ENCODE results near the gene EIPR1.
"Not testable (repeated sequence)": the region's sequence is repeated elsewhere in the genome, so short reads cannot be mapped to it uniquely, and the experiment has no call there.

The EIPR1 gene

DNA sequence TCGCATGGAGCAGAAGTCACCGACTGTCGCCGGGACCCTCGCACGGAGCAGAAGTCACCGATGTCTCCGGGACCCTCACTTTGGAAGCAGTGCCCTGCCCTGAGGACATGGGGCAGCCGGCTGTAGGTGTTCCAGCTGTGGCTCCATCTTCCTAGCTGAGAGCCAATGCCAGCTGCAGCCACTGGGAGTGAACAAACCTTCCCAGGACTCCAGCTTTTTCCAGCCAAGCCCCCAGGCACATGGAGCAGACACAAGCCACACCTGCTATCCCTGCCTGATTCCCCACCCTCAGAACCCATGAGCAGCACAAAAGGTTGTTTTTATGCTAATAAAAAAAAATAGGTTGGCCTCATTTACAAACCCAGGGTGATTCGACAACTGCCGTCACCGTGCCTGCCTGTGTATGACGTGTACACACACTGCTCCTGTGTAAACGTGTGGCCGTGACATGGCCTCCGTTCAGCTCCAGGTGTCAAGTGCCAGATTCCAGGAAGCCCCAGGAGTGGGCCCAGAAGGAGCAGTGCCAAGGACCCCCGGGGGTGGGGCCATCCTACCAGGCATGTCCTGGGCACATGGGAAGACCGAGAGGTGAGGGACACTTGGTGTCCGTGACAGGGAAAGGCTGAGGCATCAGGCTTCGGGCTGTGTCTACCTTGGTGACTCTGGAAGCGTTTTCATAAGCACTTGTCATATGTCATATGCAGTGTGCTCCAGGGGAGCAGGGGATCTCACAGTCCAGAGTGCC lies 91.5 kb downstream of the EIPR1 start:
- DNase-seq = peak; percentile 42

DNA sequence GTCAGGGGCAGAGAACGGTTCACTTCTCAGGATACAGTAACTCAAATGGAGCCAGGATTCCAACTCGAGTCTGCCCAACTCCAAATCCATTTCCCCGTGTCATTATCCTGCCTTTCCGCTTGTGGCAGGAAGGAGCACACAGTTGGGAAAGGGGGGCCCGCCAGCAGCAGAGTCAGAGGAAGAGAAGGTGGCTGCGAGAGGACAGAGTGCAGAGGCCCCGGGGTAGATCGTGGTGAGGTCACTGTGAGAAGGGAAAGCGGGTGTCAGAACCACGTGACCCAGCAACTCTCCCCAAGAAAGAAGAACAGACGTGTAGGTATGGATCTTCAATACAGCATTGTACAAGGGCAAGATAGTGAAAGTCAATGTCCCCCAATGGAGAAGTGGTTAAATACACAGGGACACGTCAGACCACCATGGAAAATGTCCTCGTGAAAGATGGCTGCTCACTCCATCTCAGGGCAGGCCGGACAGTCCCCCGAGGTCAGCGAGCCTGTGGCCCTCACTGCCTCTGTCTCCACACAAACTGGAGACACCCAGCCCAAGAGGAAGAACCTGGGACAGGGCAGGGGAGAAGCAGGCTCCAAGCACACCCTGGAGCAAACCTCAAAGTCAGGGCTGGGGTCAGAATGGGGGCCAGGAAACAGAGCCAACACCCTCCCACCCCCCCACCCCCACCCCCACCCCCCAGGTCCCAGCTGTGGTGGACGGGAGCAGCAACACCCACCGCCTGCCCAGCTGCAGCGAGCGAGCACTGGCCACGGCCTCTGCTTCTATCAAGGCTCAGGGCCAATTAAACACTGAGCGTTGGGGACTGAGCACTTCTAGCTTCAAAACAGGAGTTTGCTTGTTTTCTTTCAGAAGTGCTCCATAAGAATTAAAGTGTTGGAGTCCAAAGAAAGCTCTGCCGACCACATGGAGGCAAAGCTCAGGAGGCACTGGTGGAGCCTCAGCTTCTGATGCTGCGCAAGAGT lies 92.7 kb downstream of the EIPR1 start:
- DNase-seq = no peak

DNA sequence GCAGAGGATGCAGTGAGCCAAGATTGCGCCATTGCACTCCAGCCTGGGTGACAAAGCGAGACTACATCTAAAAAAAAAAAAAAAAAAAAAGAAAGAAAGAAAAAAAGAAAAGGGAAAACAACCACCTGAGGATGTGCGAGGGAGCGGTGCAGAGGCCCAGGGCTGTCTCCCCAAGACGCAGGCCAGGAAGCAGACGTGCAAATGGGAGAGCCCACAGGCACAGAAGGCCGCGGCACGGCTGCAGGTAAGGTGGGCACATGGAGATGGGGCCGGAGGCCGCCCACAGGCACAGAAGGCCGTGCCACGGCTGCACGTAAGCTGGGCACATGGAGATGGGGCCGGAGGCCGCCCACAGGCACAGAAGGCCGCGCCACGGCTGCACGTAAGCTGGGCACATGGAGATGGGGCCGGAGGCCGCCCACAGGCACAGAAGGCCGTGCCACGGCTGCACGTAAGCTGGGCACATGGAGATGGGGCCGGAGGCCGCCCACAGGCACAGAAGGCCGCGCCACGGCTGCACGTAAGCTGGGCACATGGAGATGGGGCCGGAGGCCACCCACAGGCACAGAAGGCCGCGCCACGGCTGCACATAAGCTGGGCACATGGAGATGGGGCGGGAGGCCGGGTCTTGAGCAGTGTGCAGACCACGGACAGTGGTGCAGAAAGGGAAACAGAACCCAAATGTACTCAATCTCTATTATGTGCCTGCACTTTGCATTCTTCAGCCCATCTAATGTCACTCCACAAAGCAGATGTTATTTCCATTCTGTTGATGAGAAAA lies 93.6 kb downstream of the EIPR1 start:
- not testable (repeated sequence) for DNase-seq

DNA sequence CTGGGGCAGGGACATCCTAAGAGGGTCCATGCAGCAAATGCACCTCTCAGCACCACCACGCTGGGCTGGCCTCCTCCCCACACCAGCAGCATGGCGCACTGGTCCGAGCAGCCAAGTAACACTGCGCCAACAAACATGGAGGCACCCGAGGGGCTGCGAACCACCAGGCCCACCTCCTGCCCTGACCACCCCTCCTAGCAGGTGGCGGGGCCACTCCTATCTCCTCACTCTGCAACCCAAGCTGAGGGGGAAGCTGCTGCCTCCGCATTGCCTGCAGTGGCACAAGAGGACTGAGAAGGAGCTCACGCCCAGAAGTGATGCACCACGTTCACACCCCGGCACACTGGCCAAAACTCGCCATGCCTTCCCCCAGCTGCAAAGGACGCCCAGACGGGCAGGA lies 94.4 kb downstream of the EIPR1 start:
- no peak for DNase-seq

DNA sequence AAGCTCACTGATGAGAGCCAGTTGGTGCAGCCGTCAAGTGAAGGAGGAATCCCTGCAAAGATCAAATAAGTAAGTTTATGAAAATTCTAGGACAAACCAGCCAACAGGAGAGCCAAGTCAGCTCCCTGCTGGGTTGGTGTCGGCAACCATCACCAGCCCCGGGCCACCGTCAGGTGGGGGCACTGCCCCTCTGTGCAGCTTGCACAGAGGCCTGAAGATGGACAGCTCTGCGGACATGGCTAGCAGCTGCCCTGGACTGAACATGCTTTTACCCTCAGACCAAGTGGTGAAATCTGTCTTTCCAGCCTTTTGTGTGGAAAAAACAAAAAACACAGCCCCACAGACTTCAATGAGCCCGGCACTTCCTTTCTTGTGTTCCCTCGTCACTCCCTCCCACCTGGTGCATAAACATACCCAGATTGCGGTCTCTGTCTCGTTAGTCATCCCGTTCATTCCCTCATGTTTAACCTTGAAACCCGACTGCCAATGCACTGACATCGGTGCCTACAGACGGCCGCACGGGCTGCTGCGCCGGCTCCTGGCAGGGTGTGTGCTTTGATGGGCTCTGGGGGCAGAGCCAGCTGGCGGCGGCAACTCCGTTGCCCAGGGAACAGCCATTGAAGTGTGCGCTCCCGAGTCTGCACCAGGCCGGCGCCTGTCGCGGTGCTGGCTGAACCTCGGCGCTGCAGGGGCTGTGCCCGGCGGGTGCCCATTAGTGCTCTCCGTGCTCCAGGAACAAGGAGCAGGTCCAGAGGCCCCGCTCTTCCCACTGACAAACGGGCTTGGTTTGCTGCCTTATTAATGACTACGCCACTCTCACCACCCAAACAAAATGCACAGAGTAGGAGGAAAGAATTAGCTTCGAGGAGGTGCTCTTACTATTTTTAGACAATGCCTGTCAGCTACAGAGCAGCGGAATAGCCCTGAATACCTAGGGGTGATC lies 95.3 kb downstream of the EIPR1 start:
- peak; percentile 91 for DNase-seq

DNA sequence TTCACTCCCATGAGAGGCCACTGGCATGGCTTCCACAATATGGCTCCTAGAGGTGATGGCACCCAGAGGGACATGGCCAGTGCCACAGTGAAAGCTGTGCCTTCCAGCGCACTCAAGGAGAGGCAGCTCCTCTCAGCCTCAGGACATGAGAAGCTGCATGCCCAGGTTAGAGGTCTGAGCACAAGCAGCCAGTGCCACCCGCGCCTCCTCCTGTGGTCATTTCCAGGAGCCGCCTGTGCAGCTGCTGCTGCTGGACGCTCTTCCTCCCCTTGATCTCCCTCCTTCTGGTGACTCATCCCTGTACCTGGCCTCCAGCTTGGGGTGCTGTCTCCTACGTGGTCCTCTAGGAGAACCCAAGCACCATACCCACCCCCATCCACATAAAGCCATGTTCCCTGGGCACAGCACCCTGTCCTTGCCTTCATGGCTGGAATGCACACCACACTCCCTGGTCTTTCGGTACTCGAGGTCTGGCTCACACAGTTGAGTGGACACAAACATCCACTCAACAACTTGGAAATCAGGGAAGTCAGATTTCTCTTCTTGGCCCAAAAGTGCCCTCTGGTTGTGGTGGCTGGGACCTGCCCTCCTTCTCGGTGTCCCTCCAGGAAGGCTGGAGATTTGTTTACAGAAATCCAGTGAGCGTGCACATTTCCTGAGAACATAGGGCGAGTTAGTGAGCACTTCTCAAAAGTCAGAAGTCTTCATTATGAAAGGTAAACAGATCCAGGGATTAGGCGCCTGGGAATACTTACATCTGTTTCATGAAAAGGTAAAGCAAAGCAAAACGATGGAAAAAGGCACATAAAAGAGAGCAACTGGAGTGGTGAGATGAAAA lies 96.7 kb downstream of the EIPR1 start:
- DNase-seq = no peak

DNA sequence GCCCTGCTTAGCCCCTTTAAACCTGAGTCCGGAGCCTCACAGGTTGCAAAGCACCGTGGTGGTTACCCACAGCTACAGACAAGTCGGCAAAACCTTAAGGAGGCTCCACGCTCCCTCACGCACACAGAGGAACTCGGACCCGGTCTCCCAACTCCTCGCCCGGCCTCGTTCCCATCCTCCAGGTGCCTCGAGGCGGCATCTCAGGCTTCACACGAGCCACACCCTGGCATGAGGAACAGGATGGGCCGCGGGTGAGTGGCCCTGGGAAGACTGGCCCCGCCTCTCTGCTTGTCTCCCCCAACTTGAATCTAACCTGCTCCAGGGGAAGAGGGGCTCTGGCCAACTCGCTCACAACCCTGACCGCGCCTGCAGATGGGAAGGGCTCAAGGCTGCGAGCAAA lies 97.4 kb downstream of the EIPR1 start:
- no peak for DNase-seq

DNA sequence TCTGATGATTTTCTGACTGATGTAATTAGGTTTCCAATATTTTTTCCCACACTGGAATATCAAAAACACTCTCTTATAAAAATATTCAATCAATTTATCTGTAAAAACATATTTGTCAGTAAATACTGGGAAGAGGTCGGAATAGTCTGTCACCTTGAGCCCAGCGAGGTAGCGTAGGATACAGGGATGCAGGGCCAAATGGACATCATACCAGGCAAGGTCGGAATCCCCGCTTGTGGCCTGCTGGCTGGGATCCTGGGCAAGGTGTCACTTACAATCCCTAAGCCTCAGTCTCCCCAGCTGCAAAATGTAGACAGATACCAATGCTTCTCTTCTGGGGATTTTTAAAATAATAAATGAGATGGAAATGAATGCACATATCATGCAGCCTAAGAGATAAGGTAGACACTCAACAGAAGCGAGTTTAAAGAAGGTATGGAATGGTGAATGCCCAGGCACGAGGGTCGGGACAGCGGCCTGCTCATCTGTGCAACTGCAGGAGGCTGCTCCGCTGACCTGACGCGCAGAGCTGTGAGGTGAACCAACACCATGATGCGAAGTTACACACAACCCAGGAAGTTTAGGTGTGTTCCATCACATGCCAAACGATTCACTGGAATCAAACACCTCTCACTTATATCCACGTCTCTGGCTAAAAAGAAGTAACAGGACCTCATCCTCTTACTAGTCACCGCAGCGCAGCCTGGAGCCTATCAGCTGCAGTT lies 98.2 kb downstream of the EIPR1 start:
- no peak for DNase-seq

DNA sequence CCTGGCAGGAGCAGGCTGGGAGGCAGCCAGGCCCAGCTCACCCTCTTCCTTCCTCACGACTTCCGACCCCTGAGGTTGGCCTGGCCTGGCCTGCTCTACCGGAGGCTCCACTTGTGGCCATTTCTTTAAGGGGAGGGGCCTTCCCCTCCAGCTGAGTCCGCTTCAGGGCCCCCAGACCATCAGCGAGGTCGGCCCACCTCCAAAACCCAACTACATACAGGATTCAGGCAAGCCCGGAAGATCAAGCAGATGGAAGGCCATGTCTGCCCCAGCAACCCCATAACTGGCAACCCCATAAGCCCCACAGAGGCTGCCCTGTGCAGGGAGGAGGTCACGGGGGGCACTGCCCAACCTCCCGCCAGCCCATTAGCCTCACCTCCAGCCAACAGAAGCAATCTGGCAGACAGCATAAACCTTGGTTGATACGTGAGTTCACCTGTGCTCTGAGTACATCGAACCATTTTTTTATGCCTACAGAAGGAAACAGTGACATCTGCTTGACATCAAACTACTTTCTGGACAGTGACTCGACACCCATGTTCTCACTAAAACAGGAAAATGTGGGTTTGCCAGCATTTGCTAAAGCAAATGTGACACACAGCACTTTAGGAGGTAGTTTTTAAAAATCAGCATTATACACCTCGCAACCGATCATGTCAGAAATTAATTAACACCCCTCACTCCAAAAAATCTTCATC lies 98.9 kb downstream of the EIPR1 start:
- no peak for DNase-seq

DNA sequence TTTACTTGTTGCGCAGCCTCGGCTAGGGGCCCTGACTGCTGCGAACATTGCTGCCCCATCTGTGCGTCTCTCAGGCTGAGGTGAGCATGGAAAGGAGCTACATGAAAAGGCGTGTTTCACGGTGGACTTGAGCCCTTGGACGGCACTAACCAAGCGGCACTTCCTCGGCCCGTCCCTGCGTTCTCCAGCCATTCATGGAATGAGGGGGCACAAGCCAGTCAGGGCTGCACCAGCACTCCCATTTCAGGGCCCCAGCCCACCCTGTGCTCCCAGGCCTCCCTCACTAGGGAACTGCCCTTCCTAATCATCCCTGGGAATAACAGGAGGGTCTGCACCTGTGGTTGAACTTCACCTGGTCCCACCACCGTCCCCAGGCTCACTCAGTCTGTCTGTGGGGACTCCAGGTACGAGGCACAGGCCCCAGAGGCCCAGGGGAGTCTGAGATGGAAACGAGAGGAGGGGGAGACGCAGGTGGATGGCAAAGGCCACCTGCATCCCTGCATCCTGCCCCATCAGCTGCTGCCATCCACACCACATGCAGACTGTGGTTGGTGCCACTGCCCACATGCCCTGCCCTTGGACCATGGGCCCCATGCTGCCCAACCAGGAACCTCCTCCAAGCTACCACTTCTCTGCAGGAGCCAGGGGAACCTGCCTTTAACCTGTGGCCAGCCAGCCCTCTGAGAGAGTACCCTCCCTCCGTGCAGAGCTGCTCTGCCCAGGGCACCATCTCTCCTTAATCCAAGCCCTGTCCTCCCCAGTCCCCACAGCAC lies 99.7 kb downstream of the EIPR1 start:
- DNase-seq = no peak

DNA sequence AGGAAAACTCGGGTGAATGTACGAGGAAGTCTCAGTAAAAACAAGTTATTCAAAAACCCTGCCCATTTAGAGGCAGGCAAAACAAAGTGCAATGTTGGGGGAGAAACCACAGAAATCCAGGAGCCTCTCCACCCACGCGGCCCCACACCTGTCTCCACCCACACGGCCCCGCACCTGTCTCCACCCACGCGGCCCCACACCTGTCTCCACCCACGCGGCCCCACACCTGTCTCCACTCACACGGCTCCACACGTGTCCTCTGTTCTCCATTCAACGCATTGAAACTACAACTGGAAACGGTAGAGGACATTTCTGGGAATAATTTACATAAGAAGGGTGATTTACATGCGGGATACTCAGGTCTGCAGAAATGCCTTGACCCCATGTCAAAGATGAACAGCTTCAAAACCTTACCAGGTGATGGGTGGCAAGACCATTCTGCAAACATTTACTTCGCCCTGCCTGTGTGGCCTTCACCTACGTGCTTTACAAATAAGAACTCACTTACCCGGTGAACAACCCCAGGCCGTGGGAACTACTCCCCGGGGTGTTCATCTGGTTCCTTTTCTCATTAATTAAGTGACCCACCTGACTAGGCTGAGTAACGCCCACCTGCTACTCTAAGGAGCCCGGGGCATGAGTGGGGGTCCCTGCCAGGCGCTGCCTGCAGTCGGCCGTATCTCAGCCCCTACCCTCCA lies 100.4 kb downstream of the EIPR1 start:
- no peak for DNase-seq

DNA sequence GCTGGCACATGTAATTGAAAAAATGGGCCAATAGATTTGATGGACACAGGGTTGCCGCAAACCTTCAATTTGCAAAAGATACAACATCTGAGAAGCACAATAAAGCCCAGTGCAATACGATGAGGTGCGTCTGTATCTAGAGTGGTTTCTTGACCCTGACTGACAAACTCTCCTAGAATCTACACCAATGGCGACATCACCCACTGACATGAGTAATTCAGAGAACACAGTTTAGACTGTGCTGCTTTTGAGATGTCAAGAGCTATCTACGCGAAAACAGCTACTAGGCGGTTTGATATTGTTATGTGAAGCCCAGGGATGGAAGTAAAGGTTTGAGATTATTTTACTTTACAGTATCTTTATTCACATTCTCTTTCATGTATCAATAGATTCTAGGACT lies 104.9 kb downstream of the EIPR1 start:
- DNase-seq = no peak

DNA sequence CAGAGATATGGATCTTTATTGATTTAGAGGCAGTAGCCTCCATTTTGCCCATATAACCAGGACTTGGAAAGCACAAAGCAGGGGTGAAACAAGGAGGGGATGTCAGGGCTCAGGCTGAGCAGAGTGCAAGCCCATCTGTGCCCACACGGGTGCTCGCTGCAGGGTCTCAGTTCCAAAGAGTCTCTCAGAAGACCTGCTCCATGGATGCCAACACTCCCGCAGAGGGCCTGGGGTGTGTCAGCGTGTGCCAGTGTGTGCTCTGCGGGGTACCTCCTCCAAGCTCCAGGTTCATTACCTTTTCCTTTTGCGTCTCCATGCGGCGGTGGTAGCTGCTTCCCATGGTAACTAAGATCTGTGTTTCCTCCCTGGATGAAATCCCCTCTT lies 107.5 kb downstream of the EIPR1 start:
- no peak for DNase-seq

DNA sequence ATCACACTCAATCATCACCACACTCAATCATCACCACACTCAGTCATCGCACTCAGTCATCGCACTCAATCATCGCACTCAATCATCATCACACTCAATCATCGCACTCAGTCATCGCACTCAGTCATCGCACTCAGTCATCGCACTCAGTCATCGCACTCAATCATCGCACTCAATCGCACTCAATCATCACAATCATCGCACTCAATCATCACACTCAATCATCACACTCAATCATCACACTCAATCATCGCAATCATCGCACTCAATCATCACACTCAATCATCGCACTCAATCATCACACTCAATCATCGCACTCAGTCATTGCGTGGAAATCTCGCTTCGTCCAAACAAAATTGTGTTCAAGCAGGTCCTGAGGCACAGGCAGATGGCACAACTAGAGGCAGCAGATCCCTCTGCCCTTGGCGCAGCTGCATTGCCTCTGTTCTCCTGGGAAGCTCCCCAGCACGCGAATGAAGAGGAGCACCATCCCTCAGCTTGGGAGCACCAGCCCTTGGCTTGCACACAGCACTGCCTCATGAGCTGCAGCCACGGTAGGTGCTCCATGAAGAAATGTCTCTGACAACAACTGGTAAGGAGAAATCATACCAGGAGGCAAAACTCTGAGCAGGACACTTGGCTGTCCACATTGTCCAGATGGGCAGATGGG lies 108.1 kb downstream of the EIPR1 start:
- no peak for DNase-seq

DNA sequence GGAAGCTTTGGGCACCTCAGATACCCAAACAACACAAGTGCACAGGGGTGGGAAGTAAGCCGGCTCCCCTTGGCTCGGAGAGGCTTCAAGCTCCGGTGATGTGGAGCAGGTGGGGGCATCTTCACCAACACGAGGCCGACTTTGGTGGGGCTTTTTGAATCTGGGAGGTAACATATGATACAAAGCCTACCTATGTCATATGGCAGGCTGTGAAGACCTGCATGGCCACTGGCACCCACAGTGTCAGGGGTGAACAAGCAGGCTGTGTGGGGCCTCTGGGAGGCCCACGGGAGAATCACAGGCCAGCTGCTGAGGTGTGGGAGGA lies 109.0 kb downstream of the EIPR1 start:
- no peak for DNase-seq

DNA sequence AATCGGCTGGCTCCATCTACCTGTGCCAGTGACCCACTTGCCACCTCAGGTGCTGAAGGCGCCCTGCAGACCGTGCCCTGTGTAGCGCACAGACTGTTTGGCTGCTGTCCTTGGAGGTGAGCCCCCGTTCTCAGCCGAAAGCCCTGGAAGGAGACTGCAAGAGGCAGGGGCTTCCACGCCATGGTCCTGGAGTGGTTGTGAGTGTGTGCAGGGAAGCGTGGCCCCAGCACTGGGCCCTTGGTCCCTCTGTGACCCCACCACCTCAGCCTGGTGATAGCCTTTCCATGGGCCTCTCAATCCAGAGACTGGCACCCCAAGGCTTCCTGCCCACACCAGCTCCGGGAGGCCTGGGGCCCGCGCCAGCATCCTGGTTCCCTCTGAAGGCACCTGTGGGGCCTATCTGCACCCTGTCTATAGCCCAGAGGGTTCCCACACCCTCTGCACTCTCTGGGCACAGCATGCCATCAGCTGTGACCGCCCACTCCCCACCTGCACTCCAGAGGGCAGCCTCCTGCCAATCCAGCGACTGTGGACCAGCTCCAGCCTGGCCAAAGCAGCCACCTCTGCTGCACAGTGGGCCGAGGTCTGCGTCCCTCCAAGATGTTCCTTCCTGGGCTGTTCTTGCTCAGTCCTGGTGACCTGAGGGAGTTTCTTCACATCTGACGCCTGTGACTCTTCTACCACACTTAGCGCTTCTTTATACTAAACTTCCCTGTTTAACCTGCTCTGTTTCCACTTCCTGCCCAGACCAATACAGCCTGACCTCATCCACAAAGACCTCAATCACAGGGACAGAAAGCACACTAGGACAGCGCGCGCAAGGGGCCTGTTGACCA lies 109.5 kb downstream of the EIPR1 start:
- no peak for DNase-seq
